Coronary artery (tissue), 2 donors: ENCODE data around the gene ARL15.

Source experiments
- DNase-seq: peaks from one replicate; pipeline ENCODE4 v3.0.0-alpha.2; 2017; ENCODE audit warnings: low spot score
- H3K27ac ChIP-seq, 2 donors: fragments of 200-600 bp; sonication (generic); one replicate each; pipeline ENCODE4 v1.5.1; 2016 to 2019
- H3K4me3 ChIP-seq: fragments of 200-600 bp; sonication (generic); 2 replicates; pipeline ENCODE4 v1.5.1; 2016; ENCODE audit warnings: mild to moderate bottlenecking, moderate library complexity
- CTCF ChIP-seq: fragments of 200-600 bp; sonication (generic); IDR thresholded peaks from one replicate; pipeline ENCODE4 v1.5.1; 2019; ENCODE audit warnings: antibody characterized with exemption

The ARL15 gene

GRCh38 chr5:54325272-54325609 is 14.9 kb upstream of the ARL15 start:
- DNase-seq = no peak
- TF ChIP-seq CTCF = no peak

GRCh38 chr5:54324651-54325271 is 14.4 kb upstream of the ARL15 start:
- TF ChIP-seq CTCF = no peak
- Histone ChIP-seq H3K4me3 (no peak overlapping the region), H3K27ac (no peak overlapping the region)
- DNase-seq = no peak

More at GRCh38 chr5:54325272-54325609, 14.9 kb upstream of the ARL15 start:
- Histone ChIP-seq H3K4me3 (no peak overlapping the region), H3K27ac (no peak overlapping the region)

- Histone ChIP-seq H3K4me3 (no peak overlapping the region), H3K27ac (no peak overlapping the region)
- DNase-seq = no peak
- TF ChIP-seq CTCF = no peak
These were observed 13.1 kb upstream of the ARL15 start for GRCh38 chr5:54323495-54323894.

- no peak for DNase-seq
- Histone ChIP-seq H3K27ac (no peak overlapping the region), H3K4me3 (no peak overlapping the region)
- TF ChIP-seq CTCF = no peak
These were observed 9.9 kb upstream of the ARL15 start for GRCh38 chr5:54320256-54320655.

- TF ChIP-seq CTCF = no peak
- no peak for DNase-seq
- no peak overlapping the region for H3K4me3 ChIP-seq
- no peak overlapping the region for H3K27ac ChIP-seq
These were observed 7.3 kb upstream of the ARL15 start for GRCh38 chr5:54317511-54318260.

- no peak for DNase-seq
- Histone ChIP-seq H3K27ac (no peak overlapping the region), H3K4me3 (no peak overlapping the region)
- no peak for TF ChIP-seq CTCF
These were observed 5.6 kb upstream of the ARL15 start for GRCh38 chr5:54315736-54316528.
